GM23338 (cell line): Measurements from ENCODE around the gene PRAC2. TPM values are rescaled to one million over a fixed set of nuclear protein-coding genes. Genes with fewer than 3 reads are reported as not detected.

Experiments used
- ATAC-seq: fragments of 200-7000 bp; cut with Tn5 transposase; 3 replicates; pipeline ENCODE4 v1.9.1; 2020
- DNase-seq: peaks from one replicate; pipeline ENCODE4 v3.0.0-alpha.2; 2015; ENCODE audit warnings: low spot score
- H2AFZ ChIP-seq: fragments of 200-600 bp; sonication (generic); 2 replicates; pipeline ENCODE4 v1.8.0; 2016; ENCODE audit warnings: antibody characterized with exemption, mild to moderate bottlenecking, moderate library complexity
- H3F3A ChIP-seq: fragments of 200-600 bp; sonication (generic); replicated peaks from 2 replicates; pipeline ENCODE4 v1.8.0; 2017; ENCODE audit warnings: antibody characterized with exemption, mixed run types, low read depth
- H3K27ac ChIP-seq: fragments of 200-600 bp; sonication (generic); 2 replicates; pipeline ENCODE4 v1.6.1; 2016; ENCODE audit warnings: low read depth
- H3K27me3 ChIP-seq: fragments of 200-600 bp; sonication (generic); 2 replicates; pipeline ENCODE4 v1.8.0; 2016; ENCODE audit warnings: mild to moderate bottlenecking, mixed run types, moderate library complexity; ENCODE audit not compliant: insufficient read depth
- H3K36me3 ChIP-seq: fragments of 200-600 bp; sonication (generic); 2 replicates; pipeline ENCODE4 v1.8.0; 2016; ENCODE audit warnings: mild to moderate bottlenecking; ENCODE audit not compliant: insufficient read depth
- H3K4me1 ChIP-seq: fragments of 200-600 bp; sonication (generic); 2 replicates; pipeline ENCODE4 v1.8.0; 2016; ENCODE audit warnings: mild to moderate bottlenecking, moderate library complexity; ENCODE audit not compliant: insufficient read depth
- H3K4me2 ChIP-seq: fragments of 200-600 bp; sonication (generic); 2 replicates; pipeline ENCODE4 v1.7.1; 2017; ENCODE audit warnings: mixed run types
- H3K4me3 ChIP-seq: fragments of 200-600 bp; sonication (generic); 2 replicates; pipeline ENCODE4 v1.6.1; 2016; ENCODE audit warnings: mixed run types
- H3K79me2 ChIP-seq: fragments of 200-600 bp; sonication (generic); replicated peaks from 2 replicates; pipeline ENCODE4 v1.8.0; 2017; ENCODE audit warnings: mild to moderate bottlenecking; ENCODE audit not compliant: insufficient read depth
- H3K9me2 ChIP-seq: fragments of 200-600 bp; sonication (generic); 2 replicates; pipeline ENCODE4 v1.8.0; 2017; ENCODE audit not compliant: insufficient read depth
- H4K20me1 ChIP-seq: fragments of 200-600 bp; sonication (generic); replicated peaks from 2 replicates; pipeline ENCODE4 v1.8.0; 2017; ENCODE audit warnings: mild to moderate bottlenecking; ENCODE audit not compliant: insufficient read depth
- H3K27ac Mint-ChIP-seq: 2 replicates; pipeline ENCODE4 v1.8.0; 2020; ENCODE audit warnings: inconsistent platforms, mild to moderate bottlenecking, moderate library complexity, mixed read lengths
- H3K27me3 Mint-ChIP-seq: 3 replicates; pipeline ENCODE4 v1.8.0; 2022; ENCODE audit warnings: low read depth, mild to moderate bottlenecking, moderate library complexity, mixed read lengths, inconsistent platforms; ENCODE audit not compliant: insufficient read depth, poor library complexity
- H3K36me3 Mint-ChIP-seq: 3 replicates; pipeline ENCODE4 v1.8.0; 2021; ENCODE audit warnings: low read depth, mild to moderate bottlenecking, inconsistent platforms, moderate library complexity, mixed read lengths
- H3K4me1 Mint-ChIP-seq: 3 replicates; pipeline ENCODE4 v1.8.0; 2020; ENCODE audit warnings: mild to moderate bottlenecking, inconsistent platforms, mixed read lengths
- H3K4me3 Mint-ChIP-seq: 3 replicates; pipeline ENCODE4 v1.8.0; 2021; ENCODE audit warnings: moderate library complexity, mild to moderate bottlenecking, inconsistent platforms, mixed read lengths
- H3K9me3 Mint-ChIP-seq: 3 replicates; pipeline ENCODE4 v1.8.0; 2020; ENCODE audit warnings: moderate library complexity, mild to moderate bottlenecking, inconsistent platforms, mixed read lengths
- CREB1 ChIP-seq: fragments of 250-450 bp; sonication (Bioruptor Pico); IDR thresholded peaks from 2 replicates; pipeline ENCODE4 v1.5.0; 2020; ENCODE audit warnings: low read depth, mild to moderate bottlenecking, moderate library complexity
- ETS1 ChIP-seq: IDR thresholded peaks from 2 replicates; pipeline ENCODE4 v1.6.1; 2016; ENCODE audit warnings: antibody characterized with exemption
- EZH2 ChIP-seq: fragments of 200-600 bp; sonication (generic); IDR thresholded peaks from one replicate; pipeline ENCODE4 v1.8.0; 2017; ENCODE audit warnings: antibody characterized with exemption, mild to moderate bottlenecking, low read depth; ENCODE audit not compliant: unreplicated experiment
- EZH2phosphoT487 ChIP-seq: fragments of 200-600 bp; sonication (generic); IDR thresholded peaks from one replicate; pipeline ENCODE4 v1.8.1; 2018; ENCODE audit warnings: antibody characterized with exemption; ENCODE audit not compliant: unreplicated experiment
- JUNB ChIP-seq: IDR thresholded peaks from one replicate; pipeline ENCODE4 v1.6.1; 2016; ENCODE audit warnings: antibody characterized with exemption; ENCODE audit not compliant: unreplicated experiment
- NANOG ChIP-seq: IDR thresholded peaks from 2 replicates; pipeline ENCODE4 v1.6.1; 2016; ENCODE audit warnings: antibody characterized with exemption, borderline replicate concordance
- POLR2AphosphoS5 ChIP-seq: IDR thresholded peaks from 2 replicates; pipeline ENCODE4 v1.6.1; 2016; ENCODE audit warnings: antibody characterized with exemption, low read depth
- REST ChIP-seq: IDR thresholded peaks from one replicate; pipeline ENCODE4 v1.6.1; 2018; ENCODE audit warnings: antibody characterized with exemption; ENCODE audit not compliant: unreplicated experiment
- STAT1 ChIP-seq: IDR thresholded peaks from one replicate; pipeline ENCODE4 v1.6.1; 2016; ENCODE audit warnings: antibody characterized with exemption; ENCODE audit not compliant: unreplicated experiment
- ZNF114 ChIP-seq: fragments of 250-450 bp; sonication (Bioruptor Pico); IDR thresholded peaks from 2 replicates; pipeline ENCODE4 v1.5.0; 2020; ENCODE audit warnings: mild to moderate bottlenecking, moderate library complexity
- ZNF331 ChIP-seq: fragments of 250-450 bp; sonication (Bioruptor Pico); IDR thresholded peaks from 2 replicates; pipeline ENCODE4 v1.5.0; 2020; ENCODE audit warnings: low read depth, mild to moderate bottlenecking, moderate library complexity
- polyA plus RNA-seq: library from polyadenylated mRNA; unstranded; fragments of >200 nt; fragmentation: Nextera tagmentation; extraction: Ambion mirVana; gene quantifications from 2 replicates; pipeline ENCODE4 v1.2.1, GENCODE V29; 2016
- total RNA-seq: library from RNA; depleted of rRNA; stranded (reverse); fragments of >200 nt; shearing (Covaris generic); gene quantifications from 2 replicates; pipeline ENCODE4 v1.2.3, GENCODE V29; 2014
- TF ChIP-seq, protein P1 (sequence below), 2 experiments: fragments of 200-600 bp in 1 of 2; sonication (generic) in 1 of 2; conservative IDR thresholded peaks; 2 replicates each; pipeline versions ENCODE4 v1.5.1 to v1.6.1; 2016 to 2017; ENCODE audit warnings: antibody characterized with exemption in 2 of 2, low read depth in 2 of 2, mild to moderate bottlenecking in 2 of 2, moderate library complexity in 1 of 2

PRAC2 gene
- total and polyA plus RNA-seq, 2 experiments from 2014 or later = not detected

DNA sequence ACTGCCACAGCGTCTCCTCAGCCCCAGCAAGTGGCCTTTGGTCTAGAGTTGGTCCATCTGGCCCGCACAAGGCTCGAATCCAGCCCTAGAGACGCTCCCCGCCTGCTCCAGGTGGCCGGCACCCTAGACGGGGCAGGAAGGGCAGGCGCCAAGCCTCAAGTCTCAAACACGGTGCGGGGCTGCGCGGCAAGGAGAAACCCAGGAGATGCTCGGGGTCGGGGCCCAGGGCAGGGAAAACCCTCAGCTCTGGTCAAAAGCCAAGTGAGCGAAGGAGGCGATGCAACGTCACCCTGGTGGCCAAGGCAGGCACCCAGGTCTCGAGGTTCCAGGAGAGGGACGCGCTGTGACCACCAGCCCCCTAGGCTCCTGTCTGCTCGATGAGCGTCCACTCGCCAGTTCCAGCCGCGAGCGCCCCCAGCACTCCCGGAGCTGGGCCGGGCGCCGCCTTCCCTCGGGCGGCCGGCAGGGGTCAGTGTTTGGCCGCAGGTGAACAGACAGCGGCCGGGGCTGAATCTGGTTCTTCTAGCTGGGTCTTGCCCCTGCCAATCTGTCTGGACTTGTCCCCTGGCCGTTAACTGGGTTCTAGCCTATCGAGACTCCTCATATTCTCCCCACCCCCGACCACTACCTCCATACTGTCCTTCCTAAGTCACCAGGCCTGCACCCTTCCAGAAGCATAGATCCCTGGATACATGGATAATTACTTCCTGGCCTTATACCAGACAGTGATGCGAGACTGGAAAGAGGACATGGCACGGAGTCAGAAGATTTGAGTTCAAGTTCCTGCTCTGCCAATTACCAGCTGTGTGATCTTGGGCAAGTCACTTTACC is 44.6 kb upstream of the PRAC2 start:
- peak overlapping the region; percentile 98 for H2AFZ ChIP-seq
- peak; percentile 91 for DNase-seq
- no peaks in the 10 kb centered on the region for H3K36me3 Mint-ChIP-seq
- H3F3A ChIP-seq = 0 out of 2 replicates have a peak, but pooled peaks cover 4% of the 10 kb centered on the region
- H3K9me2 ChIP-seq = no peaks in the 10 kb centered on the region
- H3K4me3 ChIP-seq = peak overlapping the region; percentile 57
- TF ChIP-seq, protein P1, sequence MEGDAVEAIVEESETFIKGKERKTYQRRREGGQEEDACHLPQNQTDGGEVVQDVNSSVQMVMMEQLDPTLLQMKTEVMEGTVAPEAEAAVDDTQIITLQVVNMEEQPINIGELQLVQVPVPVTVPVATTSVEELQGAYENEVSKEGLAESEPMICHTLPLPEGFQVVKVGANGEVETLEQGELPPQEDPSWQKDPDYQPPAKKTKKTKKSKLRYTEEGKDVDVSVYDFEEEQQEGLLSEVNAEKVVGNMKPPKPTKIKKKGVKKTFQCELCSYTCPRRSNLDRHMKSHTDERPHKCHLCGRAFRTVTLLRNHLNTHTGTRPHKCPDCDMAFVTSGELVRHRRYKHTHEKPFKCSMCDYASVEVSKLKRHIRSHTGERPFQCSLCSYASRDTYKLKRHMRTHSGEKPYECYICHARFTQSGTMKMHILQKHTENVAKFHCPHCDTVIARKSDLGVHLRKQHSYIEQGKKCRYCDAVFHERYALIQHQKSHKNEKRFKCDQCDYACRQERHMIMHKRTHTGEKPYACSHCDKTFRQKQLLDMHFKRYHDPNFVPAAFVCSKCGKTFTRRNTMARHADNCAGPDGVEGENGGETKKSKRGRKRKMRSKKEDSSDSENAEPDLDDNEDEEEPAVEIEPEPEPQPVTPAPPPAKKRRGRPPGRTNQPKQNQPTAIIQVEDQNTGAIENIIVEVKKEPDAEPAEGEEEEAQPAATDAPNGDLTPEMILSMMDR (conservative IDR thresholded peaks at IDR 0.05; ENCODE audit: low read depth in 2 of 2) = peak; percentile 89 to 97
- no peak for TF ChIP-seq JUNB
- peaks cover 3% of the 10 kb centered on the region; the same call in 1 of the 3 replicates for H3K4me1 Mint-ChIP-seq
- no peaks in the 10 kb centered on the region for H4K20me1 ChIP-seq
- peak overlapping the region; percentile 88 for H3K4me2 ChIP-seq
- peak; percentile 96 for ATAC-seq
- no peak overlapping the region for H3K27ac ChIP-seq
- H3K27me3 Mint-ChIP-seq = peaks cover 27% of the 10 kb centered on the region
- no peaks in the 10 kb centered on the region for H3K36me3 ChIP-seq
- H3K4me3 Mint-ChIP-seq = peak overlapping the region; percentile 54
- no peaks in the 10 kb centered on the region for H3K4me1 ChIP-seq
- H3K79me2 ChIP-seq = no peaks in the 10 kb centered on the region
- H3K27me3 ChIP-seq = peaks cover 70% of the 10 kb centered on the region
- no peak overlapping the region for H3K27ac Mint-ChIP-seq
- no peaks in the 10 kb centered on the region for H3K9me3 Mint-ChIP-seq

DNA sequence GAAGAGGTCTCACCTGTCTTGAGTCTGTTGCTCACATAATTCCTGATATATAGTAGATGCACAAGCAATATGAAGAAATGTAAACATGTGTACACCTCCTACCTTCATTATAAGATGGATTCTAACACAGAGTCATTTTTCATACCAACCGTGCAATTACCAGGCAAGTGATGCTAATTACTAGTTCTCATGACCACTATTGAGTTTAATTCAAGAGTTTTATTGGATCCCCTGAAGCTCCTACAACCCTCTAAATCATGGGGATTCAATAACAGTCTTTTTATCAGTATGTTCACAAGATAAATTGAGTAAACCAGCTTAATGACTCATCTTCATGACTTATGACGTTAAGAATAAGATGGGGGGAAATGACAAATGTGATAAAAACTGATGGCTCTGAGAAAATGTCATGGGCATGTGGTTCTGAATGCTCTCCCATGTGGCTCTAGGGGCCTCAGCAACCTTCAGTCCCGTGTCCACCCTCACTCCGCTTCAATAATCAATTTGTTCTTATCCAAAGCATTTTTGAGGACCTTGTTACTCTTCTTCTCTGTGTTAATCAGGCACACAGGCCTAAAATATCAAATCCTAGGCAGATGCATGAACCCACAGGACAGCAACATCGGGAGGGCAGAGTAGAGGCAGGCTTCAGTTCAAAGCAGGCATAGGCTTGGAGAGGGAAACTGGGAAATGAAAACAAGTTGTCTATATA is 43.4 kb upstream of the PRAC2 start:
- no peak overlapping the region for H3K27ac Mint-ChIP-seq
- DNase-seq (no peak), ATAC-seq (no peak)
- no peak overlapping the region for H2AFZ ChIP-seq
- H3K4me2 ChIP-seq = no peak overlapping the region
- H3K4me3 ChIP-seq = no peak overlapping the region
- H3K27ac ChIP-seq = no peak overlapping the region
- H3K27me3 ChIP-seq = peaks cover 60% of the 10 kb centered on the region
- H3K4me1 ChIP-seq = no peaks in the 10 kb centered on the region
- H3K36me3 Mint-ChIP-seq = no peaks in the 10 kb centered on the region
- 0 out of 2 replicates have a peak, but pooled peaks cover 4% of the 10 kb centered on the region for H3F3A ChIP-seq
- peaks cover 27% of the 10 kb centered on the region for H3K27me3 Mint-ChIP-seq
- no peaks in the 10 kb centered on the region for H3K36me3 ChIP-seq
- H3K79me2 ChIP-seq = no peaks in the 10 kb centered on the region
- no peaks in the 10 kb centered on the region for H3K9me3 Mint-ChIP-seq
- H3K4me1 Mint-ChIP-seq = peaks cover 3% of the 10 kb centered on the region; the same call in 1 of the 3 replicates
- H3K9me2 ChIP-seq = no peaks in the 10 kb centered on the region
- no peaks in the 10 kb centered on the region for H4K20me1 ChIP-seq
- H3K4me3 Mint-ChIP-seq = no peak overlapping the region
- TF ChIP-seq EZH2 (no peak), STAT1 (no peak), EZH2phosphoT487 (no peak), REST (no peak), JUNB (no peak), ETS1 (no peak), CREB1 (CRISPR knock-in tag) (no peak), ZNF331 (no peak), NANOG (no peak), POLR2AphosphoS5 (no peak), ZNF114 (CRISPR knock-in tag) (no peak)
- TF ChIP-seq, protein P1 (conservative IDR thresholded peaks at IDR 0.05; ENCODE audit: low read depth in 2 of 2) = no peak
